SK-N-SH treated with all-trans-retinoic acid at 6 μM for 48 hours (cell line): ENCODE results near the gene MEOX1.

Experiments used
- ATAC-seq: fragments of 200-7000 bp; cut with Tn5 transposase; 3 replicates; pipeline ENCODE4 v1.9.1; 2020; ENCODE audit warnings: mild to moderate bottlenecking, moderate library complexity
- ARNTL ChIP-seq: fragments of 450-650 bp; formaldehyde crosslinking; IDR thresholded peaks from 2 replicates; pipeline ENCODE4 v1.5.0; 2020; ENCODE audit warnings: low read depth, mild to moderate bottlenecking, moderate library complexity, borderline replicate concordance
- BACH2 ChIP-seq: fragments of 250-450 bp; sonication (Bioruptor Pico); IDR thresholded peaks from 2 replicates; pipeline ENCODE4 v1.9.0; 2021; ENCODE audit warnings: mild to moderate bottlenecking, borderline replicate concordance
- CREB5 ChIP-seq: fragments of 250-450 bp; sonication (Bioruptor Pico); IDR thresholded peaks from 2 replicates; pipeline ENCODE4 v1.5.1; 2020; ENCODE audit warnings: low read depth, mild to moderate bottlenecking, moderate library complexity
- CSDC2 ChIP-seq: fragments of 250-450 bp; sonication (Bioruptor Pico); IDR thresholded peaks from 2 replicates; pipeline ENCODE4 v1.5.0; 2020; ENCODE audit warnings: mild to moderate bottlenecking, moderate library complexity
- CSRNP3 ChIP-seq: fragments of 250-450 bp; sonication (Bioruptor Pico); IDR thresholded peaks from 2 replicates; pipeline ENCODE4 v1.5.1; 2021; ENCODE audit warnings: mild to moderate bottlenecking, moderate library complexity
- ESRRG ChIP-seq: fragments of 250-450 bp; sonication (Bioruptor Pico); IDR thresholded peaks from 2 replicates; pipeline ENCODE4 v1.6.1; 2021; ENCODE audit warnings: mild to moderate bottlenecking
- GLIS3 ChIP-seq: fragments of 250-450 bp; sonication (Bioruptor Pico); IDR thresholded peaks from 2 replicates; pipeline ENCODE4 v1.5.0; 2020; ENCODE audit warnings: mild to moderate bottlenecking, moderate library complexity
- ISL1 ChIP-seq: fragments of 250-450 bp; sonication (Bioruptor Pico); IDR thresholded peaks from 2 replicates; pipeline ENCODE4 v2.1.2; 2022; ENCODE audit warnings: mild to moderate bottlenecking, moderate library complexity
- OSR1 ChIP-seq: fragments of 250-450 bp; sonication (Bioruptor Pico); IDR thresholded peaks from 2 replicates; pipeline ENCODE4 v1.8.0; 2022; ENCODE audit warnings: moderate library complexity, mild to moderate bottlenecking, inconsistent platforms
- PATZ1 ChIP-seq: fragments of 250-450 bp; sonication (Bioruptor Pico); IDR thresholded peaks from 2 replicates; pipeline ENCODE4 v1.8.0; 2020; ENCODE audit warnings: mild to moderate bottlenecking, moderate library complexity, borderline replicate concordance
- POU6F1 ChIP-seq: fragments of 250-450 bp; sonication (Bioruptor Pico); IDR thresholded peaks from 2 replicates; pipeline ENCODE4 v1.8.0; 2021; ENCODE audit warnings: low read depth, mild to moderate bottlenecking, moderate library complexity, borderline replicate concordance
- PPARA ChIP-seq: fragments of 250-450 bp; sonication (Bioruptor Pico); IDR thresholded peaks from 2 replicates; pipeline ENCODE4 v1.5.0; 2020; ENCODE audit warnings: mild to moderate bottlenecking, borderline replicate concordance
- RARB ChIP-seq: fragments of 250-450 bp; sonication (Bioruptor Pico); IDR thresholded peaks from 2 replicates; pipeline ENCODE4 v1.8.0; 2021; ENCODE audit warnings: mild to moderate bottlenecking, moderate library complexity
- SNAI2 ChIP-seq: fragments of 250-450 bp; sonication (Bioruptor Pico); IDR thresholded peaks from 2 replicates; pipeline ENCODE4 v1.5.0; 2020; ENCODE audit warnings: mild to moderate bottlenecking, moderate library complexity
- TCF4 ChIP-seq: fragments of 250-450 bp; sonication (Bioruptor Pico); IDR thresholded peaks from 2 replicates; pipeline ENCODE4 v1.8.0; 2021; ENCODE audit warnings: mild to moderate bottlenecking, moderate library complexity, borderline replicate concordance
- ZC3H10 ChIP-seq: fragments of 250-450 bp; sonication (Bioruptor Pico); IDR thresholded peaks from 2 replicates; pipeline ENCODE4 v1.5.1; 2021; ENCODE audit warnings: mild to moderate bottlenecking, moderate library complexity
- ZFP3 ChIP-seq: fragments of 250-450 bp; sonication (Bioruptor Pico); IDR thresholded peaks from 2 replicates; pipeline ENCODE4 v1.5.0; 2020; ENCODE audit warnings: mild to moderate bottlenecking, moderate library complexity
- ZFP30 ChIP-seq: fragments of 450-650 bp; formaldehyde crosslinking; IDR thresholded peaks from 2 replicates; pipeline ENCODE4 v1.5.0; 2022; ENCODE audit warnings: mild to moderate bottlenecking, moderate library complexity
- ZNF565 ChIP-seq: fragments of 450-650 bp; formaldehyde crosslinking; conservative IDR thresholded peaks from 2 replicates; pipeline ENCODE4 v1.5.0; 2020; ENCODE audit warnings: low read depth, mild to moderate bottlenecking, moderate library complexity
- ZNF70 ChIP-seq: fragments of 450-650 bp; formaldehyde crosslinking; IDR thresholded peaks from 2 replicates; pipeline ENCODE4 v1.5.0; 2020; ENCODE audit warnings: mild to moderate bottlenecking, moderate library complexity
- ZNF8 ChIP-seq: fragments of 450-650 bp; formaldehyde crosslinking; IDR thresholded peaks from 2 replicates; pipeline ENCODE4 v1.5.0; 2020; ENCODE audit warnings: mild to moderate bottlenecking, moderate library complexity

The MEOX1 gene

GRCh38 chr17:43632221-43632620 lies 29.5 kb downstream of the MEOX1 start:
- no peak for ATAC-seq
- TF ChIP-seq ARNTL: no peak

- no peak for TF ChIP-seq PPARA (CRISPR knock-in tag)
- no peak for TF ChIP-seq PATZ1
- no peak for ATAC-seq
Measured at GRCh38 chr17:43631429-43631828, 30.3 kb downstream of the MEOX1 start.

GRCh38 chr17:43628089-43628650 lies 33.6 kb downstream of the MEOX1 start:
- TF ChIP-seq ESRRG (no peak), ZFP3 (CRISPR knock-in tag) (no peak), ISL1 (CRISPR knock-in tag) (no peak), ZNF70 (CRISPR knock-in tag) (no peak), PPARA (CRISPR knock-in tag) (no peak), SNAI2 (CRISPR knock-in tag) (no peak), ARNTL (no peak), OSR1 (CRISPR knock-in tag) (no peak), CSRNP3 (CRISPR knock-in tag) (no peak), ZFP30 (CRISPR knock-in tag) (no peak), CREB5 (no peak), ZNF565 (CRISPR knock-in tag) (no peak), ZC3H10 (CRISPR knock-in tag) (no peak), BACH2 (CRISPR knock-in tag) (no peak), RARB (no peak), GLIS3 (no peak), PATZ1 (no peak), POU6F1 (CRISPR knock-in tag) (no peak), CSDC2 (no peak)
- TF ChIP-seq, all 23 proteins: peak for 0
- ATAC-seq: no peak

- TF ChIP-seq CSRNP3 (CRISPR knock-in tag) (no peak), ZNF8 (CRISPR knock-in tag) (no peak), TCF4 (CRISPR knock-in tag) (no peak), SNAI2 (CRISPR knock-in tag) (no peak), CSDC2 (no peak), OSR1 (CRISPR knock-in tag) (no peak)
- no peak for ATAC-seq
Measured at GRCh38 chr17:43627653-43628052, 34.1 kb downstream of the MEOX1 start.
